ENCODE data around the gene CYTH2.
"Not testable (repeated sequence)": the region's sequence is repeated elsewhere in the genome, so short reads cannot be mapped to it uniquely, and the experiment has no call there.

CYTH2 gene

DNA sequence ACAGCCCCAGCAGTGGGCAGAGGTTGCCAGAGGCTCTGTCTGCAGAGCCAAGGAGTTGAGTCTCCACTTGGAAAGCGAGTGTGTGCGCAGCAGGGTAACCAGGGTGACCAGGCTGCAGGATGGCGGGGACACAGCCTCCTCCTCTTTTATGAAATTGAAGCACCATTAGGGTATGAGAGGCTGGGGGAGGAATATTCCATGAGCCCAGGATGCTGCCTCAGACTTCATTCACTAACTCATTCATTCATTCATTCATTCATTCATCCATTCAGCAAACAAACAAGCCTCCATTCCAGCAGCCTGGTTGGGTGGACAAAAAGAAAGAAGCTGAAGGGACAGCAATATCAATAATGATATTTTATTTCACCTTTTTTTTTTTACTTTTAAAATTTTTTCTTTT, 49.0 kb downstream of the CYTH2 start:
- Histone ChIP-seq H3K4me3 (no peak overlapping the region), H4K20me1 (no peaks in the 10 kb centered on the region), H3K27me3 (peaks cover under 1% of the 10 kb centered on the region; the same call in 1 of the 2 replicates), H3K9ac (no peak overlapping the region), H3K36me3 (no peaks in the 10 kb centered on the region), H3K27ac (no peak overlapping the region), H3K4me1 (peaks cover 25% of the 10 kb centered on the region), H3K4me2 (no peak overlapping the region), H3K9me3 (no peaks in the 10 kb centered on the region)
- no peak for TF ChIP-seq Cebpa-rat (IDR thresholded peaks at IDR 0.05)

DNA sequence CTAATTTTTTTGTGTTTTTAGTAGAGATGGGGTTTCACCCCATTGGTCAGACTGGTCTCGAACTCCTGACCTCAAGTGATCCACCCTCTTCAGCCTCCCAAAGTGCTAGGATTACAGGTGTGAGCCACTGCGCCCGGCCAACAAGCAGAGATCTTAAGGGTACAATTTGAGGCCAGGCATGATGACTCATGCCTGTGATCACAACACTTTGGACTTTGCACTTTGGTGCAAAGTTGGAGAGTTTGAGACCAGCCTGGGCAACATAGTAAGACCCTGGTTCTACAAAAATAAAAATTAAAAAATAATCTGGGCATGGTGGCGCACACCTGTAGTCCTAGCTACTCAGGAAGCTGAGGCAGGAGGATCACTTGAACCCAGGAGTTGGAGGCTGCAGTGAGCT, 50.3 kb downstream of the CYTH2 start:
- not testable (repeated sequence) for H3K4me3 ChIP-seq, H3K36me3 ChIP-seq, H3K9ac ChIP-seq, H4K20me1 ChIP-seq, H3K27ac ChIP-seq, H3K9me3 ChIP-seq, H3K27me3 ChIP-seq
- Histone ChIP-seq H3K4me1 (peaks cover 18% of the 10 kb centered on the region), H3K4me2 (0 out of 2 replicates have a peak overlapping the region, but pooled peaks have one; percentile 12)

DNA sequence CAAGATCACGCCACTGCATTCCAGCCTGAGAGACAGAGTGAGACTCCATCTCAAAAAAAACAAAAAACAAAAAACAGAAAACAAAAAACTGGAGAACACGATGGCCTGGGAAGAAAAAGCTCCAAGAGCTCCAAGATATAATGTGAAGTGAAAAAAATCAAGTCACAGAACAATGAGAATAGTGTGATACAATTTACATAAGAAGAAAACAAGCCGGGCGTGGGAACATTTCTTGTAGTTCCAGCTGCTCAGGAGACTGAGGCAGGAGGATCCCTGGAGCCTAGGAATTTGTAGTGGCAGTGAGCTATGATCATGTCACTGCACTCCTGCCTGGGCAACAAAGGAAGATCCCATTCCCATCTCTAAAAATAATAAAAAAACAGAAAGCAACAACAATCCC, 51.0 kb downstream of the CYTH2 start:
- Histone ChIP-seq H3K36me3 (no peaks in the 10 kb centered on the region), H3K27ac (no peak overlapping the region), H3K4me2 (peak overlapping the region; percentile 12; the same call in 1 of the 2 replicates), H3K27me3 (no peaks in the 10 kb centered on the region), H3K4me3 (no peak overlapping the region), H3K4me1 (peaks cover 18% of the 10 kb centered on the region), H3K9ac (no peak overlapping the region), H3K9me3 (peaks cover 12% of the 10 kb centered on the region), H4K20me1 (no peaks in the 10 kb centered on the region)
- TF ChIP-seq Cebpa-rat (IDR thresholded peaks at IDR 0.05): no peak

DNA sequence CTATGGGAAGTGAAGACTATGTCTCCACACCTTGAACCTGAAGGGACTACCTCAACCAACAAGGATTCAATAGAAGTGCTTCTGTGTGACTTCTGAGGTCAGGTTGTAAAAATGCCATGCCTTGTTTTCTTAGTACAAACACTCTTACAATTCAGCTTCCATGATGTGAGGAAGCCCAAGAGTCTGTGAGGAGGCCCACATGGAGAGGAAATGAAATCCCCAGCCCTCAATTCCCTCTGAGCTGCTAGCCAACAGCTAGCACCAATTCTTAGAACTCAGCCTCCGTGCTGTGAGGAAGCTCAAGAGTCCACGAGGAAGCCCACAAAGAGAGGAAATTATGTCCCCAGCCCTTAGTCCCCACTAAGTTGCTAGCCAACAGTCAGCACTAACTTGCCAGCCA, 55.1 kb downstream of the CYTH2 start:
- no peak overlapping the region for H3K4me2 ChIP-seq
- no peak overlapping the region for H3K9ac ChIP-seq
- H3K4me3 ChIP-seq: no peak overlapping the region

DNA sequence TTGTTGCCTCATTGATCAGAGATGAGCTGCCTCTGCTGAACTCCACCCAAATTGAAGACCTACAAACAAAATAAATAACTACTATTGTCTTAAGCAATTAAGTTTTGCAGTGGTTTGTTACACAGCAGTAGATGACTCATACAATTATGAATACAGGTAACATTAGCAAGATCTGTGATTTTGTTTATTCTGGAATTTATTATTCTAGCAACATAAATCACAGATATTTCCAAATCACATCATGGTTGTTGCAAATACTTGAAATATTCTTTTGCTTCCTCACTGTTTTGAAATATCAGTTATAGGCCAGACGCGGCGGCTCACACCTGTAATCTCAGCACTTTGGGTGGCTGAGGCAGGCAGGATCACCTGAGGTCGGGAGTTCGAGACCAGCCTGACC, 55.6 kb downstream of the CYTH2 start:
- Histone ChIP-seq H3K4me2 (no peak overlapping the region), H3K36me3 (no peaks in the 10 kb centered on the region), H3K9me3 (peaks cover 50% of the 10 kb centered on the region), H3K27me3 (no peaks in the 10 kb centered on the region), H3K27ac (no peak overlapping the region), H3K4me1 (peaks cover 4% of the 10 kb centered on the region; the same call in 1 of the 2 replicates), H3K9ac (no peak overlapping the region), H3K4me3 (no peak overlapping the region), H4K20me1 (no peaks in the 10 kb centered on the region)
- TF ChIP-seq Cebpa-rat (IDR thresholded peaks at IDR 0.05): no peak

More for the DNA sequence above, 55.1 kb downstream of the CYTH2 start:
- H3K9me3 ChIP-seq: peaks cover 44% of the 10 kb centered on the region
- H3K36me3 ChIP-seq: no peaks in the 10 kb centered on the region
- peaks cover 5% of the 10 kb centered on the region; the same call in 1 of the 2 replicates for H3K4me1 ChIP-seq
- H3K27me3 ChIP-seq: no peaks in the 10 kb centered on the region
- H4K20me1 ChIP-seq: no peaks in the 10 kb centered on the region
- no peak overlapping the region for H3K27ac ChIP-seq
- no peak for TF ChIP-seq Cebpa-rat (IDR thresholded peaks at IDR 0.05)

DNA sequence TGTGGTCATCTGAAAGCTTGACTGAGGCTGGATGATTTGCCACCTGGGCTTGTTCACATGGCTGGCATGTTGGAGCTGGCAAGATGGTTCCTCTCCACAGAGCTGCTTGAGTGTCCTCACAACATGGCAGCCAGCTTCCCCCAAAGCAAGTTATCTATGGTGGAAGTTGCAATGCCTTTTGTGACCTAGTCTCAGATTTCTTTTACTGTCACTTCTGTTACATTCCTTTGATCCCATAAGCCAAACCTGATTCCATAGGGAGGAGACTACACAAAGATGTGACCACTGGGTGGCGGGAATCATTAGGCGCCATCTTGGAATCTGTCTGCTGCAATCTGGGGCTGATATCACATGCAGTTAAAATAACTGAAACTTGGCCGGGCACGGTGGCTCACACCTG, 60.0 kb downstream of the CYTH2 start:
- Histone ChIP-seq H3K4me1 (no peaks in the 10 kb centered on the region), H3K36me3 (no peaks in the 10 kb centered on the region), H3K27ac (no peak overlapping the region), H3K4me3 (no peak overlapping the region), H4K20me1 (no peaks in the 10 kb centered on the region), H3K9me3 (peaks cover 47% of the 10 kb centered on the region), H3K4me2 (no peak overlapping the region), H3K9ac (no peak overlapping the region), H3K27me3 (no peaks in the 10 kb centered on the region)
- TF ChIP-seq Cebpa-rat (IDR thresholded peaks at IDR 0.05): no peak

DNA sequence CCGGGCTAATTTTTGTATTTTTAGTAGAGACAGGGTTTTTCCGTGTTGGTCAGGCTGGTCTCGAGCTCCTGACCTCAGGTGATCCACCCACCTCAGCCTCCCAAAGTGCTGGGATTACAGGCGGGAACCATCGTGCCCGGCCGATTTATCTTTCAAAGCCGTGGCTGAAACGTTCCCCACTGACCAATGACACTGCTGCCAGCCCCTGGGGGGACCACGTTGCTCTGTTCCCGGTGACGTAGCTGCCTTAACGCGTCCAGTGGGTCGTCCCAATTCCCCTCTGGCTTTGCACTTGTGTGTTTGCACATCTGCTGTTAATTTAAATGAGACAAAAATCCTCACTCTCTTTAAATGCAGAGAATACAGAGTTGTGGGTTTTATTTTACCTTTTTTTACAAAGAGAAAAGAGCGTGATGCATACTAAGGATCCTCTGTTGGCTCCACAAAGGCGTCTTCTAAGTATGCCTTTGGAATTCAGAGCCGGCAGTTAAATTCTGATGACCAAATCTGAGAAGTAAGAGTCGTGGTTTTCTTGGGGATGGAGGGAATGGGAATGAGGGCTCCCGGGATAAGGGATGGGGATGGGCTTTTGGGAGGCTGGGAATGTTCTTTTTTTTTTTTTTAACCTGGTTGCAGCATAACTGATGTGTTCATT, 61.0 kb downstream of the CYTH2 start:
- Histone ChIP-seq H3K9me3 (peaks cover 37% of the 10 kb centered on the region), H3K4me3 (no peak overlapping the region), H3K9ac (no peak overlapping the region), H3K27ac (no peak overlapping the region), H3K4me1 (no peaks in the 10 kb centered on the region), H3K27me3 (no peaks in the 10 kb centered on the region), H3K36me3 (no peaks in the 10 kb centered on the region), H4K20me1 (no peaks in the 10 kb centered on the region), H3K4me2 (no peak overlapping the region)
- no peak for TF ChIP-seq Cebpa-rat (IDR thresholded peaks at IDR 0.05)

DNA sequence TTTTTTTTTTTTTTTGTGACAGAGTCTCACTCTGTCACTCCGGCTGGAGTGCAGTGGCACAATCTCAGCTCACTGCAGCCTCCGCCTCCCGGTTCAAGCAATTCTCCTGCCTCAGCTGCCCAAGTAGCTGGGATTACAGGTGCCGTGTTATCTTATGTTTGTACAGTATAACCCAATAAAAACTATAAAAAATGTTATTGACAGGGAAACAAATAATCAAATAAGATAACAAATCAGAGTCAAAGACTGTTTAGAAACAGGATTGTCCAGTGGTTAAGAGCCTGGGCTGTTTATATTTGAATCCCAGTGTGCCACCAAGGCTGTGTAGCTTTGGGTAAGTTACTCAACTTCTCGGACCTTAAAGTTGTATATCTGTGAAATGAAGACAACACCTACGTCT, 61.6 kb downstream of the CYTH2 start:
- TF ChIP-seq Cebpa-rat (IDR thresholded peaks at IDR 0.05): no peak
- Histone ChIP-seq H3K4me2 (no peak overlapping the region), H3K9ac (no peak overlapping the region), H3K4me3 (no peak overlapping the region), H3K9me3 (peaks cover 36% of the 10 kb centered on the region), H4K20me1 (no peaks in the 10 kb centered on the region), H3K36me3 (no peaks in the 10 kb centered on the region), H3K4me1 (no peaks in the 10 kb centered on the region), H3K27ac (no peak overlapping the region), H3K27me3 (no peaks in the 10 kb centered on the region)

Measured in BLaER1 (cell line).